ENCODE results near the gene AMPD3.

The AMPD3 gene

DNA sequence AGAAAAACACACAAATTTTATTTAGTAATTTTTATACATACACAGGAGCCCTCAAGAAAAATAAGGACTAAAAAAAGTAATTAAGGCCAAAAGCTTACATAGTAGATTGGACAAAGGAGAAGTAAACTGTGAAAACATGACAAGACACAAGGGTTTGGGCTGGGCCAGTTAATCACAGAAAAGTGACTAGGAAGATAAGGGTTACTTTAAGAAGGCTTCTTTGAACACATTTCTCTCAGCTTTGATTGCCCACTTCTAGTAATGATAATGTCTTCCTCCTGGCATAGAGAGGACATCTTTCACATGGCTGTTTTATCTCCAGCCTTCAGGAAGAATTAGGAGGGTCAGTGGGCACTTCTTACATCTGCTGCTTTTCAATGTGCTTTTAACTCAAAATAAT lies 82.5 kb downstream of the AMPD3 start:
- H3K27me3 ChIP-seq (replicated peaks; ENCODE audit: insufficient read depth, low read length): no peaks in the 10 kb centered on the region
- H3K9me2 ChIP-seq (replicated peaks; ENCODE audit: insufficient read depth, low read length): no peaks in the 10 kb centered on the region
- H3K9me3 ChIP-seq (replicated peaks; ENCODE audit: insufficient read depth, low read length): no peaks in the 10 kb centered on the region
- no peak overlapping the region for H3K27ac ChIP-seq (ENCODE audit: low read length)
- no peak overlapping the region for H3K4me2 ChIP-seq (ENCODE audit: low read depth, low read length)
- peaks cover 10% of the 10 kb centered on the region for H3K4me1 ChIP-seq (ENCODE audit: low read length)
- no peaks in the 10 kb centered on the region for H3F3A ChIP-seq (ENCODE audit: insufficient read depth, low read length)
- no peak overlapping the region for H3K4me3 ChIP-seq (ENCODE audit: low read length)
- no peak overlapping the region for H2AFZ ChIP-seq (ENCODE audit: low read length)
- no peaks in the 10 kb centered on the region for H4K20me1 ChIP-seq (ENCODE audit: insufficient read depth, low read length)
- no peak for TF ChIP-seq EZH2 (optimal IDR thresholded peaks at IDR 0.05; ENCODE audit: low read depth, low read length)
- TF ChIP-seq EZH2phosphoT487 (IDR thresholded peaks at IDR 0.05; ENCODE audit: low read length): no peak
- TF ChIP-seq CTCF (IDR thresholded peaks at IDR 0.05; ENCODE audit: low read length): no peak
- 0 out of 2 replicates have a peak, but pooled peaks cover 6% of the 10 kb centered on the region for H3K79me2 ChIP-seq (ENCODE audit: low read length)
- no peaks in the 10 kb centered on the region for H3K36me3 ChIP-seq (replicated peaks; ENCODE audit: insufficient read depth, low read length)
- no peak for DNase-seq
- H3K9ac ChIP-seq (ENCODE audit: low read length): no peak overlapping the region

GRCh38 chr11:10538924-10539323 lies 83.9 kb downstream of the AMPD3 start:
- Histone ChIP-seq H3K79me2 (ENCODE audit: low read length) (0 out of 2 replicates have a peak, but pooled peaks cover 6% of the 10 kb centered on the region), H3K27ac (ENCODE audit: low read length) (no peak overlapping the region), H3K27me3 (replicated peaks; ENCODE audit: insufficient read depth, low read length) (no peaks in the 10 kb centered on the region), H4K20me1 (ENCODE audit: insufficient read depth, low read length) (no peaks in the 10 kb centered on the region), H3K9me2 (replicated peaks; ENCODE audit: insufficient read depth, low read length) (no peaks in the 10 kb centered on the region), H3F3A (ENCODE audit: insufficient read depth, low read length) (no peaks in the 10 kb centered on the region), H2AFZ (ENCODE audit: low read length) (no peak overlapping the region), H3K9me3 (replicated peaks; ENCODE audit: insufficient read depth, low read length) (no peaks in the 10 kb centered on the region), H3K36me3 (replicated peaks; ENCODE audit: insufficient read depth, low read length) (no peaks in the 10 kb centered on the region), H3K4me1 (ENCODE audit: low read length) (peaks cover 10% of the 10 kb centered on the region), H3K4me3 (ENCODE audit: low read length) (no peak overlapping the region), H3K4me2 (ENCODE audit: low read depth, low read length) (no peak overlapping the region), H3K9ac (ENCODE audit: low read length) (no peak overlapping the region)
- TF ChIP-seq EZH2 (optimal IDR thresholded peaks at IDR 0.05; ENCODE audit: low read depth, low read length) (no peak), EZH2phosphoT487 (IDR thresholded peaks at IDR 0.05; ENCODE audit: low read length) (no peak), CTCF (IDR thresholded peaks at IDR 0.05; ENCODE audit: low read length) (no peak)
- DNase-seq: no peak

DNA sequence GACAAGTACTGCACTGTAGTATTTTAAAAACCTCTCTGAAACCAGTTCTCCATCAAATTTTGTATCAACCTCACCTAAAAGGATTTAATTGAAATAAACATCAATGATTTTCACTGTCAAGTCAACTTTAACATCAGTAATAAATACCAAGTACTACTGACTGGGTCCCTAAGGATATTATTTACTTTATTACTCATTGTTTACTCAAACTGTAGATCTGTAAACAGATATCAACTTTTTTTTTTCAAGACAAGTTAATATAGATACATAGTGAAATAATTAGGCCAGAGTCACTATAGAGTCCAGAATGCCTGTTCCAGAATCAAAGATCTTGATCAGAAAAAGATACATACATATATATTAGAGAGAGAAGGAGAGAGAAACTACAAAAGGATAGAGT lies 84.3 kb downstream of the AMPD3 start:
- no peak overlapping the region for H3K27ac ChIP-seq (ENCODE audit: low read length)
- no peak overlapping the region for H3K9ac ChIP-seq (ENCODE audit: low read length)
- no peaks in the 10 kb centered on the region for H4K20me1 ChIP-seq (ENCODE audit: insufficient read depth, low read length)
- H3F3A ChIP-seq (ENCODE audit: insufficient read depth, low read length): no peaks in the 10 kb centered on the region
- H3K79me2 ChIP-seq (ENCODE audit: low read length): 0 out of 2 replicates have a peak, but pooled peaks cover 6% of the 10 kb centered on the region
- no peak overlapping the region for H3K4me3 ChIP-seq (ENCODE audit: low read length)
- no peak overlapping the region for H2AFZ ChIP-seq (ENCODE audit: low read length)
- no peaks in the 10 kb centered on the region for H3K9me3 ChIP-seq (replicated peaks; ENCODE audit: insufficient read depth, low read length)
- DNase-seq: no peak
- no peaks in the 10 kb centered on the region for H3K9me2 ChIP-seq (replicated peaks; ENCODE audit: insufficient read depth, low read length)
- no peak overlapping the region for H3K4me2 ChIP-seq (ENCODE audit: low read depth, low read length)
- TF ChIP-seq EZH2phosphoT487 (IDR thresholded peaks at IDR 0.05; ENCODE audit: low read length) (no peak), CTCF (IDR thresholded peaks at IDR 0.05; ENCODE audit: low read length) (no peak), EZH2 (optimal IDR thresholded peaks at IDR 0.05; ENCODE audit: low read depth, low read length) (no peak)
- no peaks in the 10 kb centered on the region for H3K27me3 ChIP-seq (replicated peaks; ENCODE audit: insufficient read depth, low read length)
- H3K4me1 ChIP-seq (ENCODE audit: low read length): peaks cover 10% of the 10 kb centered on the region
- H3K36me3 ChIP-seq (replicated peaks; ENCODE audit: insufficient read depth, low read length): no peaks in the 10 kb centered on the region

Measured in MM.1S (cell line).